ENCODE data around the gene CIRBP. TPM values are rescaled to one million over a fixed set of nuclear protein-coding genes. Genes with fewer than 3 reads are reported as not detected.

The CIRBP gene
- total RNA-seq, 1 experiment from 2014 or later = 263 TPM

DNA sequence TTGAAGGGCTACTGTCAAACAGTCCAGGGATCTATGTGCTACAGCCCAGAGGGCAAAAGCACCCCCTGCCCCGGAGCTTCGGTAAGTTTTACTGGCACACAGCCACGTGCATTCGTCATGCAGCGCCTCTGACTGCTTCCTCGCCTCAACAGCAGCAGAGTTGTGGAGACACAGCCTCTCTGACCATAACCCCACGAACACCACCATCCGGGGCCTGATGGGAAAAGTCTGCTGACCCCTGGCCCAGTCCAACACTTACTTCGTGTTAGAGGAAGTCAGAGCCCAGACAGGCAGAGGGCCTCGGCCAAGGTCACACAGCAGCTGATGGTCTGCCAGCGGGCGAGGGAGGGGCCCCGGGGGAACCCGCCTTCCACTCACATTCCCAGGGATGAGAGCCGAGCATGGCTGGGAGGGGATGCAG is 36.5 kb upstream of the CIRBP start:
- 0 out of 4 replicates have a peak, but pooled peaks cover 0 to 2% of the 10 kb centered on the region in 2 experiments for H3K4me1 Mint-ChIP-seq
- no peak overlapping the region for H3K27ac ChIP-seq (ENCODE audit: insufficient read length, low read depth, low read length)

More for the DNA sequence above, 36.5 kb upstream of the CIRBP start:
- no peak overlapping the region for H2AFZ ChIP-seq (ENCODE audit: low read length)
- no CpG with 5 or more reads among the region's 15 CpGs for WGBS (ENCODE audit: extremely low coverage, insufficient read length, low lambda C conversion rate)
- H3K9me3 ChIP-seq (ENCODE audit: control insufficient read depth, low read depth, low read length) = no peaks in the 10 kb centered on the region
- H4K5ac ChIP-seq (ENCODE audit: insufficient read length, low read depth, low read length) = no peak overlapping the region
- TF ChIP-seq, protein P1, sequence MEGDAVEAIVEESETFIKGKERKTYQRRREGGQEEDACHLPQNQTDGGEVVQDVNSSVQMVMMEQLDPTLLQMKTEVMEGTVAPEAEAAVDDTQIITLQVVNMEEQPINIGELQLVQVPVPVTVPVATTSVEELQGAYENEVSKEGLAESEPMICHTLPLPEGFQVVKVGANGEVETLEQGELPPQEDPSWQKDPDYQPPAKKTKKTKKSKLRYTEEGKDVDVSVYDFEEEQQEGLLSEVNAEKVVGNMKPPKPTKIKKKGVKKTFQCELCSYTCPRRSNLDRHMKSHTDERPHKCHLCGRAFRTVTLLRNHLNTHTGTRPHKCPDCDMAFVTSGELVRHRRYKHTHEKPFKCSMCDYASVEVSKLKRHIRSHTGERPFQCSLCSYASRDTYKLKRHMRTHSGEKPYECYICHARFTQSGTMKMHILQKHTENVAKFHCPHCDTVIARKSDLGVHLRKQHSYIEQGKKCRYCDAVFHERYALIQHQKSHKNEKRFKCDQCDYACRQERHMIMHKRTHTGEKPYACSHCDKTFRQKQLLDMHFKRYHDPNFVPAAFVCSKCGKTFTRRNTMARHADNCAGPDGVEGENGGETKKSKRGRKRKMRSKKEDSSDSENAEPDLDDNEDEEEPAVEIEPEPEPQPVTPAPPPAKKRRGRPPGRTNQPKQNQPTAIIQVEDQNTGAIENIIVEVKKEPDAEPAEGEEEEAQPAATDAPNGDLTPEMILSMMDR (conservative IDR thresholded peaks at IDR 0.05) = no peak
- no peak overlapping the region for H2BK20ac ChIP-seq (ENCODE audit: low read depth, low read length, poor library complexity, severe bottlenecking)
- Mint-ChIP-seq H3K27me3 (ENCODE audit: low read depth) (no peaks in the 10 kb centered on the region), H3K4me3 (no peak overlapping the region; a peak in 1 of 5 replicates), H3K9me3 (no peaks in the 10 kb centered on the region), H3K36me3 (ENCODE audit: insufficient read depth in 1 of 3, low read depth in 3 of 3) (peaks cover 2 to 34% (median 22%) of the 10 kb centered on the region in 3 experiments; a peak in 5 of 7 replicates), H3K27ac (peak overlapping the region in 1 of 3 experiments; percentile 78; a peak in 2 of 7 replicates)
- no peaks in the 10 kb centered on the region for H3K4me1 ChIP-seq (ENCODE audit: insufficient read depth, low read length)
- no peak overlapping the region for H4K91ac ChIP-seq (ENCODE audit: insufficient read length, low read depth, low read length)
- H3K23me2 ChIP-seq (ENCODE audit: insufficient read length, low read depth, low read length, poor library complexity, severe bottlenecking) = peaks cover 8% of the 10 kb centered on the region
- H4K8ac ChIP-seq (replicated peaks; ENCODE audit: insufficient read length, low read depth, low read length) = no peak overlapping the region
- H3K9ac ChIP-seq (ENCODE audit: extremely low read depth, insufficient read length, low read length) = no peak overlapping the region
- H3T11ph ChIP-seq (ENCODE audit: low read length) = no peak overlapping the region
- no peak overlapping the region for H3K23ac ChIP-seq (ENCODE audit: insufficient read length, low read depth, low read length)
- no peak overlapping the region for H3K18ac ChIP-seq (ENCODE audit: insufficient read length, low read depth, low read length)
- H3K79me2 ChIP-seq (ENCODE audit: insufficient read depth, low read length) = no peaks in the 10 kb centered on the region
- no peak overlapping the region for H3K14ac ChIP-seq (ENCODE audit: insufficient read depth, low read length)
- H3K79me1 ChIP-seq (ENCODE audit: insufficient read depth, low read depth, low read length, poor library complexity, severe bottlenecking) = no peaks in the 10 kb centered on the region
- H3K56ac ChIP-seq (ENCODE audit: insufficient read length, low read depth, low read length) = no peak overlapping the region
- no peak overlapping the region for H2BK120ac ChIP-seq (ENCODE audit: low read depth, low read length, poor library complexity, severe bottlenecking)
- no peaks in the 10 kb centered on the region for H4K20me1 ChIP-seq (ENCODE audit: control insufficient read depth, insufficient read depth, insufficient read length)
- DNase-seq = no peak
- no peak overlapping the region for H2AK5ac ChIP-seq (ENCODE audit: insufficient read length, low read length)
- H3K4me2 ChIP-seq (ENCODE audit: insufficient read depth, insufficient read length, low read length) = no peak overlapping the region
- H3K4ac ChIP-seq (ENCODE audit: low read depth, low read length) = no peak overlapping the region
- no peak overlapping the region for H2BK5ac ChIP-seq (ENCODE audit: insufficient read length, low read length)
- no peak overlapping the region for H2BK12ac ChIP-seq (ENCODE audit: insufficient read length, low read depth, low read length)
- no peak overlapping the region for H2BK15ac ChIP-seq (ENCODE audit: low read depth, low read length)
- no peaks in the 10 kb centered on the region for H3K27me3 ChIP-seq (ENCODE audit: insufficient read depth, low read length)
